Measurements from ENCODE around the gene AUTS2.

Gene AUTS2

DNA sequence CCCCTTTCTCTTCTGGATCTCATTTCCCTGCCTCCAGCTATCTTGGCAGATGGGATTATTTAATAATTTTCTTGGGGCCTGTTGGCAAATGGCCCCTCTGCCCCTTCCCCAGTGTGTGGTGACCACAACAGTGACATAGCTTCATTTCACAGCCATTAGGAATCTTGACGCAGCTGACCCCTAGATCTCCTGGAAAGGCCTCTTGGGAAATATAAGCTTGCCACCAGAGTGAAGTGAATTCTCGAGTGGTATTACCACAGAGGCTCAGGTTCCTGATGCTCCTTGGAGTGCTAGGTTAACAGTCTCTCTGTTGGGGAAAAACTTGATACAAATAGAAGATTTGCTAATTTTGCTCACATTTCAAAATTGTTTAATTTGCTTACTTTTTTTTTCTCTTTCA is 57.8 kb downstream of the AUTS2 start:
- no peaks in the 10 kb centered on the region for H3K27me3 ChIP-seq (ENCODE audit: low read length)
- TF ChIP-seq, protein P1, sequence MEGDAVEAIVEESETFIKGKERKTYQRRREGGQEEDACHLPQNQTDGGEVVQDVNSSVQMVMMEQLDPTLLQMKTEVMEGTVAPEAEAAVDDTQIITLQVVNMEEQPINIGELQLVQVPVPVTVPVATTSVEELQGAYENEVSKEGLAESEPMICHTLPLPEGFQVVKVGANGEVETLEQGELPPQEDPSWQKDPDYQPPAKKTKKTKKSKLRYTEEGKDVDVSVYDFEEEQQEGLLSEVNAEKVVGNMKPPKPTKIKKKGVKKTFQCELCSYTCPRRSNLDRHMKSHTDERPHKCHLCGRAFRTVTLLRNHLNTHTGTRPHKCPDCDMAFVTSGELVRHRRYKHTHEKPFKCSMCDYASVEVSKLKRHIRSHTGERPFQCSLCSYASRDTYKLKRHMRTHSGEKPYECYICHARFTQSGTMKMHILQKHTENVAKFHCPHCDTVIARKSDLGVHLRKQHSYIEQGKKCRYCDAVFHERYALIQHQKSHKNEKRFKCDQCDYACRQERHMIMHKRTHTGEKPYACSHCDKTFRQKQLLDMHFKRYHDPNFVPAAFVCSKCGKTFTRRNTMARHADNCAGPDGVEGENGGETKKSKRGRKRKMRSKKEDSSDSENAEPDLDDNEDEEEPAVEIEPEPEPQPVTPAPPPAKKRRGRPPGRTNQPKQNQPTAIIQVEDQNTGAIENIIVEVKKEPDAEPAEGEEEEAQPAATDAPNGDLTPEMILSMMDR (IDR thresholded peaks at IDR 0.05; ENCODE audit: insufficient read depth, low read length, poor library complexity, severe bottlenecking), result no peak
- no peak for TF ChIP-seq EZH2phosphoT487 (conservative IDR thresholded peaks at IDR 0.05; ENCODE audit: low read length)
- no peaks in the 10 kb centered on the region for H3K9me3 ChIP-seq (ENCODE audit: insufficient read depth, low read length)
- H3K79me2 ChIP-seq (ENCODE audit: insufficient read depth, low read length), result peaks cover 64% of the 10 kb centered on the region
- no peak overlapping the region for H2AFZ ChIP-seq (ENCODE audit: low read depth, low read length, severe bottlenecking)
- no peak overlapping the region for H3K9ac ChIP-seq (ENCODE audit: low read length)
- H3K9me2 ChIP-seq (replicated peaks; ENCODE audit: insufficient read depth, low read length), result no peaks in the 10 kb centered on the region
- H4K20me1 ChIP-seq (ENCODE audit: low read depth, low read length), result peaks cover 19% of the 10 kb centered on the region
- peaks cover 7% of the 10 kb centered on the region; the same call in 1 of the 2 replicates for H3F3A ChIP-seq (ENCODE audit: insufficient read depth)
- H3K27ac ChIP-seq (ENCODE audit: low read depth, low read length), result no peak overlapping the region
- H3K4me3 ChIP-seq (ENCODE audit: insufficient read depth, low read length, poor library complexity, severe bottlenecking), result no peak overlapping the region
- H3K36me3 ChIP-seq (ENCODE audit: low read length), result no peaks in the 10 kb centered on the region
- no peak overlapping the region for H3K4me2 ChIP-seq (ENCODE audit: low read depth, low read length, poor library complexity, severe bottlenecking)

DNA sequence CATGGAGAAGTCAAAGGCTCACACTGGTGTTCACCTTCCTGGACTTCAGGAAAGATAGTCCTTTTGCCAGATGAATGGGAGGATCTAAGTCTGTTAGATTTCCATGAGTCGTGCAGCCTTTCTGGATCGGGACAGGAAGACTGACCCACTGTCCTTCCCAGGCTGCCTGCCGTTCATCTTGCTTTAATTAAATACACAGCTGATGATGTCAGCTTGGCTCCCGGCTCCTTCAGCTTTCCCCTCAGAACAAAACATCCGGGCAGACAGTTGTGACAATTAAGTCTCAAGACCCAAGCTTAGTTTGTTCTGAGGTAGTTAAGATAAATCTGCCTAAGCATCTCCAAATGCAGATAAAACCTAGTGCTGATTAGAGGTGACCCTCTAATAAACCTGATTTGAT is 58.6 kb downstream of the AUTS2 start:
- H3K27me3 ChIP-seq (ENCODE audit: low read length), result no peaks in the 10 kb centered on the region
- H4K20me1 ChIP-seq (ENCODE audit: low read depth, low read length), result peaks cover 11% of the 10 kb centered on the region; the same call in 1 of the 2 replicates
- no peaks in the 10 kb centered on the region for H3K9me2 ChIP-seq (replicated peaks; ENCODE audit: insufficient read depth, low read length)
- no peak overlapping the region for H3K9ac ChIP-seq (ENCODE audit: low read length)
- peaks cover 7% of the 10 kb centered on the region; the same call in 1 of the 2 replicates for H3F3A ChIP-seq (ENCODE audit: insufficient read depth)
- no peaks in the 10 kb centered on the region for H3K9me3 ChIP-seq (ENCODE audit: insufficient read depth, low read length)
- H3K79me2 ChIP-seq (ENCODE audit: insufficient read depth, low read length), result peaks cover 68% of the 10 kb centered on the region
- no peak overlapping the region for H3K4me3 ChIP-seq (ENCODE audit: insufficient read depth, low read length, poor library complexity, severe bottlenecking)
- H3K27ac ChIP-seq (ENCODE audit: low read depth, low read length), result no peak overlapping the region
- H2AFZ ChIP-seq (ENCODE audit: low read depth, low read length, severe bottlenecking), result no peak overlapping the region
- H3K4me2 ChIP-seq (ENCODE audit: low read depth, low read length, poor library complexity, severe bottlenecking), result no peak overlapping the region
- no peak for TF ChIP-seq EZH2phosphoT487 (conservative IDR thresholded peaks at IDR 0.05; ENCODE audit: low read length)
- TF ChIP-seq, protein P1 (IDR thresholded peaks at IDR 0.05; ENCODE audit: insufficient read depth, low read length, poor library complexity, severe bottlenecking), result no peak
- no peaks in the 10 kb centered on the region for H3K36me3 ChIP-seq (ENCODE audit: low read length)

DNA sequence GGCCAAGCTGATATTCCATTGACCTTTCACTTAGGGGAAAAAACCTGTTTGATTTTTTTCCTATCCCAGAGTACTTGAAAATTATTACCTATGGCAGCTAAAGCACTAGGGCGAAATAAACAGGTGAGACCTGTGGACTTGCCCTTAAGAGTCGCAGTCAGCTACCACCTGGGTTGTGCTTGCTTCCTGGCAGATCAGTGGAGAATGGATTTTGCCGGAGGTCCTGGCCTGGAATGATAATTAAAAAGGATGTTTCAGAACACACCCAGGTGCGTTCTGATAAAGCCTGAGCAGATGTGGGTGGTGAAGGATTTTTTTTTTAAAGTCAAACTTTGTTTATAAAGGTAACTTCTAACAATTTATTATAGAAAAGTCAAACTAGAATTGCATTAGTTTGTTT is 59.1 kb downstream of the AUTS2 start:
- H3K9me2 ChIP-seq (replicated peaks; ENCODE audit: insufficient read depth, low read length), result no peaks in the 10 kb centered on the region
- no peak overlapping the region for H3K27ac ChIP-seq (ENCODE audit: low read depth, low read length)
- H3K79me2 ChIP-seq (ENCODE audit: insufficient read depth, low read length), result peaks cover 68% of the 10 kb centered on the region
- no peak overlapping the region for H3K9ac ChIP-seq (ENCODE audit: low read length)
- H3K9me3 ChIP-seq (ENCODE audit: insufficient read depth, low read length), result no peaks in the 10 kb centered on the region
- no peak overlapping the region for H3K4me3 ChIP-seq (ENCODE audit: insufficient read depth, low read length, poor library complexity, severe bottlenecking)
- no peak overlapping the region for H3K4me2 ChIP-seq (ENCODE audit: low read depth, low read length, poor library complexity, severe bottlenecking)
- no peaks in the 10 kb centered on the region for H3K27me3 ChIP-seq (ENCODE audit: low read length)
- no peak overlapping the region for H2AFZ ChIP-seq (ENCODE audit: low read depth, low read length, severe bottlenecking)
- H4K20me1 ChIP-seq (ENCODE audit: low read depth, low read length), result peaks cover 7% of the 10 kb centered on the region; the same call in 1 of the 2 replicates
- H3K36me3 ChIP-seq (ENCODE audit: low read length), result no peaks in the 10 kb centered on the region
- peaks cover 7% of the 10 kb centered on the region; the same call in 1 of the 2 replicates for H3F3A ChIP-seq (ENCODE audit: insufficient read depth)
- TF ChIP-seq, protein P1 (IDR thresholded peaks at IDR 0.05; ENCODE audit: insufficient read depth, low read length, poor library complexity, severe bottlenecking), result no peak
- no peak for TF ChIP-seq EZH2phosphoT487 (conservative IDR thresholded peaks at IDR 0.05; ENCODE audit: low read length)

Data from SU-DHL-6 (cell line).